ACHN (cell line): Measurements from ENCODE around the gene TMEM150B.
A peak's percentile ranks its signal among the peaks of the same experiment; 100 is the strongest.

Source experiments
- DNase-seq: peaks from one replicate; pipeline ENCODE4 v3.0.0-alpha.2; 2015
- in situ Hi-C: cut with HindIII; loops from 2 replicates; pipeline ENCODE4 v1.10.0; 2017; ENCODE audit warnings: low sequenced_read_pairs, low pct_ligation_motif_present, low pct_unique_long_range_greater_than_20kb

The TMEM150B gene

DNA sequence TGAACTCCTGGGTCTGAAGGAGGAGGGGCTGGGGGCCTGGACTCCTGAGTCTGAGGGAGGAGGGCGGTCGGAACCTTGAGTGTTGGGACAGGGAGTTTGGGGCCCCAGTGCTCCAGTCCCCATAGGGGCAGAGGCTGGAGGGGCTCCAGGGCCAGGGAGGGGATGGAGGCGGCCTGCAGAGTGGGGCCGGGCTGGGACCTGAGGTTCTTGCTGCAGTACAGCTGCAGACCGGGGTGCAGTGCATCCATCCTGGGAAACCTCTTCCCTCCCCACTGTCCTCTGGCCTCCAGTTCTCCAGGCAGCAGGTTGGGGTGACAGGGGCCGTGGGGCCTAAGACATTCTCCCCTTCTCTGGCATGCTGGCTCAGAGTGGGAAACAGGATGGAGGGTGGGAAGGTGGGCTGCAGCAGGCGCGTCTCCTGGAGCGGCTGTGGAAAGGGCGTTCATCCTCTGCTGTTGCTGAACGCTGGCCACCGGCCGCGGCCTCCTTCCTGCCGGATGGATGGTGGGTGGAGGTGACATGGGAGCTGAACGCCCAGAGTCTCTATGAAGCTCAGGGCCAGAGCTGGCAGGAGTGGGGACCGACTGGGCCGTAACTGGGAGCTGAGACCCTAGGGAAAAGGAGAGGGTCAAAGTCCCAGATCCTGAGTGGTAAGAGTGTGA lies 39.8 kb downstream of the TMEM150B start:
- in situ Hi-C loops, result no loop called here
- no peak for DNase-seq

DNA sequence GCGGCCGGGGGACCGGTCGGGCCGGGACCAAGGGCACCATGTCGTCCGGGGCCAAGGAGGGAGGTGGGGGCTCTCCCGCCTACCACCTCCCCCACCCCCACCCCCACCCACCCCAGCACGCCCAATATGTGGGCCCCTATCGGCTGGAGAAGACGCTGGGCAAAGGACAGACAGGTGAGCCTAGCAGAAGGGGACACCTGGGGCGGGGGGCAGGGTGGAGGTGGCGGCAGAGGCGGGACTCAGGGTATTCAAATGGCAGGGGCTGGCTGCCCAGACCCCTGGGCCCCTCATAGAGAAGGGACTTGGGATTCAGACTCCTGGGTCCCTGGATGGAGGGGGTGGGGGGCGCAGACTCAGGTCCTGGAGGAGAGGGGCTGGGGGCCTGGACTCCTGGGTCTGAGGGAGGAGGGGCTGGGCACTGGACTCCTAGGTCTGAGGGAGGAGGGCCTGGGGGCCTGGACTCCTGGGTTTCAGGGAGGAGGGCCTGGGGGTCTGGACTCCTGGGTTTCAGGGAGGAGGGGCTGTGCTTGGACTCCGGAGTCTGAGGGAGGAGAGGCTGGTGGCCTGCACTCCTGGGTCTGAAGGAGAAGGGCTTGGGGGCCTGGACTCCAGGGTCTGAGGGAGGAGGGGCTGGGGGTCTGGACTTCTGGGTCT lies 40.6 kb downstream of the TMEM150B start:
- no peak for DNase-seq

GRCh38 chr19:55283548-55284377 lies 41.4 kb downstream of the TMEM150B start, which contains the start of gene BRSK1:
TSS of gene BRSK1 (plus strand) at chr19:55283997. CDS start at chr19:55284443, 446 bp downstream.
- in situ Hi-C loops, result no loop called here
- DNase-seq, result peak; percentile 63

More for the DNA sequence above, 40.6 kb downstream of the TMEM150B start:
- in situ Hi-C loops, result no loop called here

DNA sequence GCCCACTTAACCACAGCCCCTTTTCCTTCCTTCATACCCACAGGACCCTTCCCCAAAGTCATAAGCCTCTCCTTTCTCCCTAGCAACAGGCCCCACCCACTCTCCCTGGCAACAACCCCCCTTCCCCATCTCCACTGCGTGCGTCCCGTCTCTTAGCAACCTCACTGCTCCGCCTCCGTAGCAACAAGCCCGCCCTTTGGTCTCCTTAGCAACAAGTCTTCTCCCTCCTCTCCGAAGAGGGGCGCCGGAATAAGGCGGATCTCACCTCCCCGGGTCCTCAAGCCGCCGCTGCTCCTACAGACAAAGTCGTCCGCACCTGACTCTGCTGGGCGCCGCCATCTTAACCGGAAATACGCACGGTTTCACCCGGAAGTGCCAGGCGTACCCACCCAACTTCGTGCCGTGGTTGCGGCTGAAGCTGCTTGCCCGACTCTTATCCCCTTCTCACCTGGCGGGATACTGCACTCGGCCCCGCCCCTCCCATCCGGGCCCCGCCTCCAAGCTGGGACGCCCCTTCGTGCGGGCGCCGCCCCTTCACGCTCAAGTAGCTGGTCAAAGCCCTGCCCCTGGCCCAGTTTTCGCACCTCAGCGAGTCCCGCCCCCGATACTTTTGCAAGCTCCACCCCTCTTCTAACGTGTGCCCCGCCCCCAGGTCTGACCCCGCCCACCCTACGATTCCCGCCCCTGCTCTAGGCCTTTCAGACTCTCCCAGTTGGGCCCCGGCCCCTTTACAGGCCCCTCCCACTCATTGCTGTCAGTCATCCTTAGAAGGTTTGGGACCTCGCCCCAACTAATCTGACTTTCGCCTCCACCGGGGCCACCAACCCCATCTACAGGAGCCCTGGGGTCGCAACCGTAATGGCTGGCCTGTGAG lies 45.1 kb downstream of the TMEM150B start, which contains the start of gene HSPBP1:
HSPBP1 (minus strand) TSS at position 341 of the 874 bp plus-strand sequence. CDS start 502 bp downstream, outside the sequence.
- in situ Hi-C loops, result no loop called here
- DNase-seq, result peak; percentile 90

DNA sequence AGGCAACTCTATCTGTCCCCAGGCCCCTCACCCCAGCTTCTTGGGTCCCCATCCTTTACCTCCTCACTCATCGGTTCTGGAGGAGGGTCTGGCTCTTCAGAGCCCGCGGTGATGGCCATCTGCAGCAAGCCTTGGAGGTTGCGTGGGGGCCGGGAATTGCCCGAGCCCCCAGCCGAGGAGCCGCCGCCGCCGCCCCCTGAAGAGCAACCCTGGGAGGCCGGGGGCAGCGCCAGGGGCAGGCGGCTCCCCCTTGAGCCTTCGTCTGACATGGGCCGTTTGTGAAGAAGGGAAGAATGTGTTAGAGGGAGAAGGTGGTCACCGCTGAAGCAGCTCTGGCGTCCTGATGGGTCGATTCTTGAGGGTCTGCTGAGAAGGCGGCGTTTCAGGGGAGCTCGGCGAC lies 45.8 kb downstream of the TMEM150B start:
- DNase-seq, result no peak
- in situ Hi-C loops, result no loop called here

DNA sequence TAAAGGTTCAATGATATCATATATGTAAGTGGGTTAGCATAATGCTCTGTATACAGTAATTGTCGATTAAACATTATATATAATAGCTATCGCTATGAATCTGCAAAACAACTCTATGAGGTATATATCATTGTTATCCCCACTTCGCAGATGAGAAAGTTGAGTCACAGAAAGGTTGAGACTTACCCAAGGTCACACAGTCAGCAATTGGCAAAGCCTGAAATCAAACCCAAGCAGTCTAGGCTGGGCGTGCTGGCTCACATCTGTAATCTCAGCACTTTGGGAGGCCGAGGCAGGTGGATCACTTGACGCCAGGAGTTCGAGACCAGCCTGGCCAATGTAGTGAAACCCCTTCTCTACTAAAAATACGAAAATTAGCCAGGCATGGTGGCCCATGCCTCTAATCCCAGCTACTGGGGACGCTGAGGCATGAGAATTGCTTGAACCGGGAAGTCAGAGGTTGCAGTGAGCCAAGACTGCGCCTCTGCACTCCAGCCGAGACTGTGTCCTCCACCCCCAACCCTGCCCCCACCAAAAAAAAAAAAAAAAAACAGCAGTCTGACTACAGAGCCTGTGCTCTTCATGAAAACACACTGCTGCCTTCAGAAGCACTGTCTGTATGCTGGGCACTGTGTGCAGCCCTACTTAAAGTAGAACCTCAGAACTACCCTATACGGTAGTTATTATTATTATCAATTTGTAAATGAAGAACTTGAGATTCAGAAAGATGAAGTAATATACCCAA lies 46.6 kb downstream of the TMEM150B start:
- in situ Hi-C loops, result no loop called here
- no peak for DNase-seq

- no peak for DNase-seq
- in situ Hi-C loops, result no loop called here
Measured at GRCh38 chr19:55277494-55277893, 47.6 kb downstream of the TMEM150B start.

DNA sequence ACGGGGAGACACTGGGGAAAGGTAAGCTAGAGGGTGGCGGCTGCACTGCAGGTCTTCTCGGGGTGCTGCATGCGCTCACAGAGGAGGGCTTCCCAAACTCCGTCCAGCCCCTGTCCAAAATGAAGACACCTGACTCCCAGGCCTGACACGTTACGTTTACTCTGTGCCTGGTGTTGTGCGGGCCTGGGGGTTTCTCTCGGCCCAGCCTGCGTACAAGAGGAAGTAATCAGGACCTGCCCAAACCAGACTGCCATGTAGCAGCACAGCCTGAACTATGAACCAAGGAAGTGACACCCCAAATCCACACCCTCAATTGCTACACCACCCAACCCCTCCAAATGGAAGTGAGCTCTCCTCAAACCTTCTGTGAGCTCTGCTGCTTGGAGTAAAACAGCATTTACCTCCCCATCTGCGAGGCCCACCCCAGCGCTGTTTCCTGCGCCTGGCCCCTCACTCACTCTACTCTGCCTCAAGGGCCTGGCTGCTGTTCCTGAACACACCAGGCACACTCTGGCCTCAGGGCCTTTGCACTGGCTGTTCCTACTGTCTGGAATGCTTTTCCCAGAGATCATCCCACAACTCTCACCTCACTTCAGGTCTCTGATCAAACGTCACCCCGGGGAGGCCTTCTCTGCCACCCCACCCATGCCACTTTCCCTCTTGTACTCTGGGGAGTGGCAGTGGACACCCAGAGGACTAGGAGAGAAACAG lies 48.3 kb downstream of the TMEM150B start:
- DNase-seq, result no peak
- in situ Hi-C loops, result no loop called here

GRCh38 chr19:55275851-55276719 lies 49.1 kb downstream of the TMEM150B start:
- in situ Hi-C loops, result no loop called here
- DNase-seq, result no peak

DNA sequence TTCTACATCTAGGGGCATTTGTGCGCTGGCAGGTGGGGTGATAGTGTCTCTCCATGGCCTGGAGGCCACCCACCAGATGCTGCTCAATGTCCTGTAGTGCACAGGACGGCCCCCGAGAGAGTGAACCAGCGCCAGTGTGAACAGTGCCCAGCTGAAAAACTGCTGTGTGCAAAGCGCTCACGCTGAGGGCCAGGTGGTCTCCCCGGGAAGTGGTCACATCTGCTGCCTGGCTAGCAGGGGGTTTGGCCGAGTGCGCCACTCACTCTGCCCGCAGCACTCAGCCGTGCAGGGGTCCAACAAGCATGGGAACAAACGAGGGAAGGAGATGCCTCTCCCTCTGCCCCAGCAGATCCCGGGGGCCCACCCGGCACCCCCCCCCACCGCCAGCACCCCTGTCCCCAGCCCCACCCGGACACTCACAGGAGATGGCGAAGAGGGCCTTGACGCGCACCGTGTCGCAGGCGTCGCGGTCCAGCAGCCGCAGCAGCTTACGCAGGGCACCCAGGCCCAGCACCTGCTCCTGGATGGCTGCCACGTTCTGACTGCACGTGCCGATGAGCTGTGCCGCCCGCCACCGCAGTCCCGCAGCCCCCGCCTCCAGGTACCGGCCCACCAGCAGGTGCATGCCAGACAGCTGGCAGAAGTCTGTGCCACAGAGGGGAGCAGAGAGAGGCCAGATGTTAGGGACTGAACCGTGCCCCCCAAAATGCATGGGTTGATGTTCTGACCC lies 51.0 kb downstream of the TMEM150B start:
- no peak for DNase-seq
- in situ Hi-C loops, result no loop called here

DNA sequence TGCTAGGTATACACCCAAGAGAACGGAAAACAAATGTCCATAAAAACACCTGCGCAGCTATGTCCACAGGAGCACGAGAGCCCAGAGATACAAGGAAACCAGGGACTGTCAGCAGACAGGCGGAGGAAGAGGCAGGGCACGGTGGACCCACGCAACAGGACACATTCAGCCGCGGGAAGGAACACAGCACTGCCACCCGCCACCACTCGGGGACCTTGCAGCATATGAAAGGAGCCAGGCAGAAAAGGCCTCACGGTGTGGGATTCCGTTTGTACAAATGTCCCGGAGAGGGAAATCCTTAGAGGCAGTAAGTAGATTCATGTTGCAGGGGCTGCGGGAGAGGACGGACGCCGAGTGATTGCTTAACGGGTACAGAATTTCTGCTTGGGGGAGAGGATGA lies 53.0 kb downstream of the TMEM150B start:
- in situ Hi-C loops, result no loop called here
- DNase-seq, result no peak

- in situ Hi-C loops, result no loop called here
Measured at GRCh38 chr19:55270172-55270942, 54.8 kb downstream of the TMEM150B start.

DNA sequence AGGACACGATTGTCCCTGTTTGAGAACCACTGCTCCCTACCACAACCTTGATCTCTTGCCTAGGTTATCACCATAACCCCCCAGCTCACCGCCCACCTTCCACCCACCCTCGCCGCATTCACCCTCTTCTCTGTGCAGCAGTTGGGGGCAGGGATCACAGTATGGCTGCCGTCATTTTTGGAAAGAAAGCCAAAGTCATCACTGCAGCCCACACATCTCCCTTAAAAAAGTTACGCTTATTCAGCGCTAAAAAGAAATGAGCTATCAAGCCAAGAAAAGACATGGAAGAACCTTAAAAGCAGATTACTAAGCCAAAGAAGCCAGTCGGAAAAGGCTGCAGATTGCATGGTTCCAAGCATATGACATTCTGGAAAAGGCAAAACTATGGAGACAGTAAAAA lies 55.8 kb downstream of the TMEM150B start:
- in situ Hi-C loops, result no loop called here
- DNase-seq, result no peak

More at GRCh38 chr19:55270172-55270942, 54.8 kb downstream of the TMEM150B start:
- DNase-seq, result no peak

GRCh38 chr19:55266840-55267239 lies 58.3 kb downstream of the TMEM150B start:
- no peak for DNase-seq
- in situ Hi-C loops, result no loop called here

DNA sequence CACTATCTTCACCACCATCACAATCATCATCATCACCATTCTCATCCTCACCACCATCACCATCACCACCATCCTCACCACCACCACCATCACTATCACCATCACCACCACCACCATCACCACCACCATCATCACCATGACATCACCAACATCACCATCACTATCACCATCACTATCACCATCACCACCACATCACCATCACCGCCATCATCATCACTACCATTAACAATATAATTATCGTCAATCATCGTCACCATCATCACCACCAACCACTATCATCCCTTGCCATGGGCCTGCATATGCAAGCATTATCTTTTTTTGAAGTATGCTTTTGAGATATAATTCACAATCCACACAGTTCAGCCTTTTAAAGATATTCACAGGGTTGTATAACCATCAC lies 58.7 kb downstream of the TMEM150B start:
- in situ Hi-C loops, result no loop called here
- DNase-seq, result no peak
